ENCODE measurements around the gene TMEM61. TPM values are rescaled to one million over a fixed set of nuclear protein-coding genes. Genes with fewer than 3 reads are reported as not detected.
A peak's percentile ranks its signal among the peaks of the same experiment; 100 is the strongest.

Gene TMEM61
- total RNA-seq, 1 experiment from 2014 or later, result 0.74 TPM

DNA sequence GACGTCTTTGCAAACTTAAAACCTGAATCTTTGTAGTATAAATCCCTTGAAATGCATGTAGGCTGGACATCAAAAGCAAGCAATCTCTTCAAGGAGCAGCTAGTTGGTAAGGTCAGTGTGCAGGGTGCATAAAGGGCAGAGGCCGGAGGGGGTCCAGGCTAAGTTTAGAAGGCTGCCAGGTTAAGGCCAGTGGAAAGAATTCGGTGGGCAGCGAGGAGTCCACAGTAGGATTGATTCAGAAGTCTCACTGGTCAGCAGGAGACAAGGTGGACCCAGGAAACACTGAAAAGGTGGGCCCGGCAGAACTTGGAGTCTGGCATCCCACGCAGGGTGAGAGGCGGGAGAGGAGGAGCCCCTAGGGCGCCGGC lies 58.5 kb downstream of the TMEM61 start:
- peak overlapping the region; percentile 86 for H3K4me3 Mint-ChIP-seq
- peaks cover 6% of the 10 kb centered on the region for H3K36me3 Mint-ChIP-seq
- no peak for ATAC-seq
- peaks cover 52% of the 10 kb centered on the region for H3K27me3 Mint-ChIP-seq (ENCODE audit: low read depth)
- H3K27ac Mint-ChIP-seq, result no peak overlapping the region
- no peaks in the 10 kb centered on the region for H3K9me3 Mint-ChIP-seq
- 0 out of 2 replicates have a peak, but pooled peaks have one; percentile 0 for TF ChIP-seq E2F5 (CRISPR knock-in tag; IDR thresholded peaks at IDR 0.05)
- no peak for TF ChIP-seq KAT7 (CRISPR knock-in tag; IDR thresholded peaks at IDR 0.05; ENCODE audit: borderline replicate concordance)
- TF ChIP-seq HMGXB4 (CRISPR knock-in tag; IDR thresholded peaks at IDR 0.05), result no peak
- TF ChIP-seq, protein P1, sequence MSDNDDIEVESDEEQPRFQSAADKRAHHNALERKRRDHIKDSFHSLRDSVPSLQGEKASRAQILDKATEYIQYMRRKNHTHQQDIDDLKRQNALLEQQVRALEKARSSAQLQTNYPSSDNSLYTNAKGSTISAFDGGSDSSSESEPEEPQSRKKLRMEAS (CRISPR knock-in tag; IDR thresholded peaks at IDR 0.05), result no peak
- TF ChIP-seq ZNF532 (CRISPR knock-in tag; IDR thresholded peaks at IDR 0.05; ENCODE audit: borderline replicate concordance), result no peak
- TF ChIP-seq, protein P2, sequence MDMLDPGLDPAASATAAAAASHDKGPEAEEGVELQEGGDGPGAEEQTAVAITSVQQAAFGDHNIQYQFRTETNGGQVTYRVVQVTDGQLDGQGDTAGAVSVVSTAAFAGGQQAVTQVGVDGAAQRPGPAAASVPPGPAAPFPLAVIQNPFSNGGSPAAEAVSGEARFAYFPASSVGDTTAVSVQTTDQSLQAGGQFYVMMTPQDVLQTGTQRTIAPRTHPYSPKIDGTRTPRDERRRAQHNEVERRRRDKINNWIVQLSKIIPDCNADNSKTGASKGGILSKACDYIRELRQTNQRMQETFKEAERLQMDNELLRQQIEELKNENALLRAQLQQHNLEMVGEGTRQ (CRISPR knock-in tag; IDR thresholded peaks at IDR 0.05), result no peak
- DNase-seq (ENCODE audit: low spot score), result no peak
- peaks cover 52% of the 10 kb centered on the region for H3K4me1 Mint-ChIP-seq
- ChIA-PET POLR2A (interaction anchor here (0.6 kb wide), 1 partner anchor 22 kb away, joined by 3 read pairs; no protein-coding TSS in a partner anchor), CTCF (interaction anchor here (1.1 to 8.7 kb wide), 6 partner anchors 17 to 238 kb away, joined by 3 to 64 read pairs (median 14); partner anchors contain the start of gene TTC22)

GRCh38 chr1:55039342-55040082 lies 59.1 kb downstream of the TMEM61 start, which contains the start of gene PCSK9:
Gene PCSK9 (plus strand): TSS chr1:55039548. CDS start chr1:55039838, 290 bp downstream.
- Mint-ChIP-seq H3K4me1 (peaks cover 52% of the 10 kb centered on the region), H3K4me3 (peak within 1 kb of the TSS; percentile 86), H3K9me3 (no peaks in the 10 kb centered on the region), H3K27me3 (ENCODE audit: low read depth) (peaks cover 52% of the 10 kb centered on the region), H3K27ac (peak within 1 kb of the TSS; percentile 34; the same call in 1 of the 2 replicates), H3K36me3 (peaks cover 6% of the 10 kb centered on the region)
- DNase-seq (ENCODE audit: low spot score) (peak; percentile 71), ATAC-seq (peak; percentile 68)
- POLR2A ChIA-PET, result interaction anchor here (0.6 kb wide), 1 partner anchor 22 kb away, joined by 3 read pairs; no protein-coding TSS in a partner anchor
- CTCF ChIA-PET, result interaction anchor here (1.1 to 8.7 kb wide), 7 partner anchors 11 to 238 kb away, joined by 3 to 64 read pairs (median 14); partner anchors contain the start of gene TTC22
- TF ChIP-seq HMGXB4 (CRISPR knock-in tag; IDR thresholded peaks at IDR 0.05), result peak; percentile 95
- TF ChIP-seq, protein P3, sequence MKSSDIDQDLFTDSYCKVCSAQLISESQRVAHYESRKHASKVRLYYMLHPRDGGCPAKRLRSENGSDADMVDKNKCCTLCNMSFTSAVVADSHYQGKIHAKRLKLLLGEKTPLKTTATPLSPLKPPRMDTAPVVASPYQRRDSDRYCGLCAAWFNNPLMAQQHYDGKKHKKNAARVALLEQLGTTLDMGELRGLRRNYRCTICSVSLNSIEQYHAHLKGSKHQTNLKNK (CRISPR knock-in tag; IDR thresholded peaks at IDR 0.05), result no peak
- TF ChIP-seq ZNF423 (CRISPR knock-in tag; IDR thresholded peaks at IDR 0.05), result peak; percentile 35
- peak; percentile 74; the same call in 1 of the 2 replicates for TF ChIP-seq TEAD1 (CRISPR knock-in tag; IDR thresholded peaks at IDR 0.05)
- TF ChIP-seq GRHL2 (CRISPR knock-in tag; IDR thresholded peaks at IDR 0.05; ENCODE audit: insufficient replicate concordance, severe bottlenecking), result no peak
- no peak for TF ChIP-seq AR (CRISPR knock-in tag; IDR thresholded peaks at IDR 0.05)
- TF ChIP-seq, protein P4, sequence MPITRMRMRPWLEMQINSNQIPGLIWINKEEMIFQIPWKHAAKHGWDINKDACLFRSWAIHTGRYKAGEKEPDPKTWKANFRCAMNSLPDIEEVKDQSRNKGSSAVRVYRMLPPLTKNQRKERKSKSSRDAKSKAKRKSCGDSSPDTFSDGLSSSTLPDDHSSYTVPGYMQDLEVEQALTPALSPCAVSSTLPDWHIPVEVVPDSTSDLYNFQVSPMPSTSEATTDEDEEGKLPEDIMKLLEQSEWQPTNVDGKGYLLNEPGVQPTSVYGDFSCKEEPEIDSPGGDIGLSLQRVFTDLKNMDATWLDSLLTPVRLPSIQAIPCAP (CRISPR knock-in tag; IDR thresholded peaks at IDR 0.05), result no peak; the same call in 1 of the 2 replicates
- peak; percentile 56; the same call in 1 of the 2 replicates for TF ChIP-seq ETV6 (CRISPR knock-in tag; IDR thresholded peaks at IDR 0.05)
- no peak for TF ChIP-seq ZNF671 (CRISPR knock-in tag; IDR thresholded peaks at IDR 0.05)
- TF ChIP-seq CBFB (CRISPR knock-in tag; IDR thresholded peaks at IDR 0.05; ENCODE audit: low read depth), result no peak
- peak; percentile 61; the same call in 1 of the 2 replicates for TF ChIP-seq JUN (CRISPR knock-in tag; IDR thresholded peaks at IDR 0.05)
- no peak for TF ChIP-seq ATF1 (CRISPR knock-in tag; IDR thresholded peaks at IDR 0.05)
- TF ChIP-seq TCF7 (CRISPR knock-in tag; IDR thresholded peaks at IDR 0.05; ENCODE audit: low read depth), result no peak
